ENCODE measurements around the gene GSTA1. TPM values are rescaled to one million over a fixed set of nuclear protein-coding genes. Genes with fewer than 3 reads are reported as not detected.
"Not testable (repeated sequence)": the region's sequence is repeated elsewhere in the genome, so short reads cannot be mapped to it uniquely, and the experiment has no call there.

Gene GSTA1
- total and polyA plus RNA-seq, 4 donors: 1.7 to 248 TPM; not detected in 2

- H3K27me3 ChIP-seq (ENCODE audit: control insufficient read depth in 1 of 2, insufficient read depth in 2 of 2, low read length in 1 of 2); H3K4me3 ChIP-seq (ENCODE audit: low read length in 2 of 2); ATAC-seq (ENCODE audit: low FRiP score); H3K9me3 ChIP-seq (ENCODE audit: control insufficient read depth, low read length); DNase-seq; H3K4me1 ChIP-seq (ENCODE audit: control insufficient read depth in 1 of 2, insufficient read depth in 2 of 2, low read length in 2 of 2); H3K36me3 ChIP-seq (ENCODE audit: control insufficient read depth in 1 of 2, insufficient read depth in 2 of 2, low read length in 1 of 2); H3K27ac ChIP-seq (ENCODE audit: low read depth in 1 of 2, low read length in 2 of 2); intact Hi-C loops (cut with DNase I): not testable (repeated sequence)
These were observed 36.0 kb downstream of the GSTA1 start for GRCh38 chr6:52767658-52768057.

DNA sequence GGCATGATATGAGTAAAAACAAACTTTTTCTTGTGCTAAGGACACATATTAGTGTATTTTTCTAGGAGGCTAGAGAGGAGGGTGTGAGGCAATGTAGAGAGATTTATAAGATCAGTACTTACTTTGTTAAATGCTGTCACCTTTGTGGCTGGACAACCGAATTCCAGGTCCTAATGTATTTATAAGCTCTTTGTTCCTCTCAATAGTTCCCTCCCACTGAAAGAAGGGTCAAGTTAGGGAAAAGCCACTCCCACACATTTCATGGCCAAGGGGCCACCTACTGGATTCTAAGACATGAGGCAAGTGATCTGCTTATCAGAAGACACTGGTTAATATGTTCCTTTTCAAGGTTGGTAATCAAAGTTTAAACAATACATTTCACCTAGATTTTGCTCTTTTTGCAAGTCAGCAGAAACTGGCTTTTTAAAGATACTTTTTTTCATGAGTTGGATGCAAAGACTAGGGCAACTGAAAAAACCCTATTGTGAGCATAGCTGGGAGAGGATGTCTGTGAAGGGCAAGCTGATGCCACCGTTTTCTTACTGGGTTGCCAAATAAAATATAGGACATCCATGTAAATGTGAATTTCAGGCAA, 40.2 kb downstream of the GSTA1 start, which contains the start of gene GSTA2:
Gene GSTA2 (minus strand): TSS at position 154 of the 595 bp plus-strand sequence. CDS start 5,528 bp downstream, outside the sequence.
- 56 to 57% methylated on average over 2 of the region's 2 CpGs for WGBS, 2 donors

DNA sequence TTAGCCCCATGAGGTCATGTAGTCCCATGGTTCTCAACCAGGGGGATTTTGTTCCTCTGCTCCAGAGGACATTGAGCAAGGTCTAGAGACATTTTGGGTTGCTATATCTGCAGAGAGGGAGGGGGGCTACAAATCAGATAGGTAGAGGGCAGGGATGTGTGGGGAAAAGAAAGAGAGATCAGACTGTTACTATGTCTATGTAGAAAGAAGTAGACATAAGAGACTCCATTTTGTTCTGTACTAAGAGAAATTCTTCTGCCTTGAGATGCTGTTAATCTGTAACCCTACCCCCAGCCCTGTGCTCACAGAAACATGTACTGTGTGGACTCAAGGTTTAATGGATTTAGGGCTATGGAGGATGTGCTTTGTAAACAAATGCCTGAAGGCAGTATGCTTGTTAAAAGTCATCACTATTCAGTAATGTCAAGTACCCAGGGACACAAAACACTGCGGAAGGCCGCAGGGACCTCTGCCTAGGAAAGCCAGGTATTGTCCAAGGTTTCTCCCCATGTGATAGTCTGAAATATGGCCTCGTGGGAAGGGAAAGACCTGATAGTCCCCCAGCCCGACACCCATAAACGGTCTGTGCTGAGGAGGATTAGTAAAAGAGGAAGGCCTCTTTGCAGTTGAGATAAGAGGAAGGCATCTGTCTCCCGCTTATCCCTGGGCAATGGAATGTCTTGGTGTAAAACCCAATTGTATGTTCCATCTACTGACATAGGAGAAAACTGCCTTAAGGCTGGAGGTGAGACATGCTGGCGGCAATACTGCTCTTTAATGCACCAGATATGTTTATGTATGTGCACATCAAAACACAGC, 41.7 kb downstream of the GSTA1 start:
- intact Hi-C loops (cut with DNase I); H3K27me3 ChIP-seq (ENCODE audit: control insufficient read depth in 1 of 2, insufficient read depth in 2 of 2, low read length in 1 of 2); ATAC-seq (ENCODE audit: low FRiP score); H3K4me1 ChIP-seq (ENCODE audit: control insufficient read depth in 1 of 2, insufficient read depth in 2 of 2, low read length in 2 of 2); H3K36me3 ChIP-seq (ENCODE audit: control insufficient read depth in 1 of 2, insufficient read depth in 2 of 2, low read length in 1 of 2); H3K27ac ChIP-seq (ENCODE audit: low read depth in 1 of 2, low read length in 2 of 2); H3K9me3 ChIP-seq (ENCODE audit: control insufficient read depth, low read length); DNase-seq; H3K4me3 ChIP-seq (ENCODE audit: low read length in 2 of 2): not testable (repeated sequence)
- 74 to 75% methylated on average over 5 to 7 of the region's 7 CpGs for WGBS, 2 donors

More for the DNA sequence above, 40.2 kb downstream of the GSTA1 start, which contains the start of gene GSTA2:
- ATAC-seq (ENCODE audit: low FRiP score); H3K36me3 ChIP-seq (ENCODE audit: control insufficient read depth in 1 of 2, insufficient read depth in 2 of 2, low read length in 1 of 2); H3K4me3 ChIP-seq (ENCODE audit: low read length in 2 of 2); H3K27me3 ChIP-seq (ENCODE audit: control insufficient read depth in 1 of 2, insufficient read depth in 2 of 2, low read length in 1 of 2); H3K27ac ChIP-seq (ENCODE audit: low read depth in 1 of 2, low read length in 2 of 2); H3K4me1 ChIP-seq (ENCODE audit: control insufficient read depth in 1 of 2, insufficient read depth in 2 of 2, low read length in 2 of 2); DNase-seq; intact Hi-C loops (cut with DNase I); H3K9me3 ChIP-seq (ENCODE audit: control insufficient read depth, low read length): not testable (repeated sequence)

DNA sequence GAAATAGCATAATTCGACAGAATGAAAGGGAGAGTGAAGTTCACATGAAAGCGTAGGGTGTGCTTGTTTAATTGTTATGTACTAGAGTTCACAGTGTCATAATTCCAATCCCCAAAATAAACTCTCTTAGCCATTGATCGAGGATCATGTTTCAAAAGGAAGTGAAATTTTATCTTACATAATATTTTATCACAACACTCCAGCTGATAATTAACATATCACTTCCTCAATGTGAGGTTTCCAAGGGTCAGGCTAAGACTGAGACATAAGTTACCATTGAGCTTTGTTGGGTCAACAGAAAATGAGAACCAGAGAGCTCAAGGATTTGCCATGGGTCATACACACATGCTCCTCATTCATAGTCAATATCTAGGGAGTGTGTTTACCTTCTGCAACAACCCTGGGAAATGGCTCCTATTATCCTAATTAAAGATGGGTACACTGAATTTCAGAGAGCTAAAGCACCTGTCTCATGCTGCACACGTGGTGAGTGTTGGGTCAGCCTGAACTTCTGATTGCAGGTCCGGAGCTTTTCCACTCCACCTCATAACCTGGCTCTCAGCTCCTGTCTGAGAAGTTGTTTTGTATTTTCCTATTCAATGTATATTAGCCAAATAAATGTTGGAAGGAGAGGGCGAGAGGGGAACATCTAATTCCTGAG, 43.4 kb downstream of the GSTA1 start:
- no peaks in the 10 kb centered on the region for H3K9me3 ChIP-seq (ENCODE audit: control insufficient read depth, low read length)
- H3K36me3 ChIP-seq (ENCODE audit: control insufficient read depth in 1 of 2, insufficient read depth in 2 of 2, low read length in 1 of 2): no peaks in the 10 kb centered on the region
- no peak for ATAC-seq (ENCODE audit: low FRiP score)
- no peak for DNase-seq
- H3K27me3 ChIP-seq (ENCODE audit: control insufficient read depth in 1 of 2, insufficient read depth in 2 of 2, low read length in 1 of 2): no peaks in the 10 kb centered on the region
- WGBS, 2 donors: 70 to 74% methylated on average over 6 of the region's 6 CpGs
- H3K4me1 ChIP-seq (ENCODE audit: control insufficient read depth in 1 of 2, insufficient read depth in 2 of 2, low read length in 2 of 2): no peaks in the 10 kb centered on the region
- H3K4me3 ChIP-seq (ENCODE audit: low read length in 2 of 2): no peak overlapping the region
- no peak overlapping the region for H3K27ac ChIP-seq (ENCODE audit: low read depth in 1 of 2, low read length in 2 of 2)
- intact Hi-C loops (cut with DNase I): no loop called here

GRCh38 chr6:52759085-52759484, 44.5 kb downstream of the GSTA1 start:
- DNase-seq (no peak), ATAC-seq (ENCODE audit: low FRiP score) (no peak)
- no peak overlapping the region for H3K27ac ChIP-seq (ENCODE audit: low read depth in 1 of 2, low read length in 2 of 2)
- no peak overlapping the region for H3K4me3 ChIP-seq (ENCODE audit: low read length in 2 of 2)
- 80 to 87% methylated on average over 1 of the region's 1 CpG for WGBS, 2 donors
- intact Hi-C loops (cut with DNase I): no loop called here
- H3K27me3 ChIP-seq (ENCODE audit: control insufficient read depth in 1 of 2, insufficient read depth in 2 of 2, low read length in 1 of 2): no peaks in the 10 kb centered on the region
- H3K36me3 ChIP-seq (ENCODE audit: control insufficient read depth in 1 of 2, insufficient read depth in 2 of 2, low read length in 1 of 2): no peaks in the 10 kb centered on the region
- no peaks in the 10 kb centered on the region for H3K4me1 ChIP-seq (ENCODE audit: control insufficient read depth in 1 of 2, insufficient read depth in 2 of 2, low read length in 2 of 2)
- no peaks in the 10 kb centered on the region for H3K9me3 ChIP-seq (ENCODE audit: control insufficient read depth, low read length)

GRCh38 chr6:52757651-52758338, 45.8 kb downstream of the GSTA1 start:
- intact Hi-C loops (cut with DNase I); DNase-seq; H3K4me3 ChIP-seq (ENCODE audit: low read length in 2 of 2); ATAC-seq (ENCODE audit: low FRiP score); H3K27ac ChIP-seq (ENCODE audit: low read depth in 1 of 2, low read length in 2 of 2); H3K36me3 ChIP-seq (ENCODE audit: control insufficient read depth in 1 of 2, insufficient read depth in 2 of 2, low read length in 1 of 2); H3K4me1 ChIP-seq (ENCODE audit: control insufficient read depth in 1 of 2, insufficient read depth in 2 of 2, low read length in 2 of 2); H3K9me3 ChIP-seq (ENCODE audit: control insufficient read depth, low read length); H3K27me3 ChIP-seq (ENCODE audit: control insufficient read depth in 1 of 2, insufficient read depth in 2 of 2, low read length in 1 of 2): not testable (repeated sequence)
- 60 to 62% methylated on average over 7 of the region's 7 CpGs for WGBS, 2 donors

DNA sequence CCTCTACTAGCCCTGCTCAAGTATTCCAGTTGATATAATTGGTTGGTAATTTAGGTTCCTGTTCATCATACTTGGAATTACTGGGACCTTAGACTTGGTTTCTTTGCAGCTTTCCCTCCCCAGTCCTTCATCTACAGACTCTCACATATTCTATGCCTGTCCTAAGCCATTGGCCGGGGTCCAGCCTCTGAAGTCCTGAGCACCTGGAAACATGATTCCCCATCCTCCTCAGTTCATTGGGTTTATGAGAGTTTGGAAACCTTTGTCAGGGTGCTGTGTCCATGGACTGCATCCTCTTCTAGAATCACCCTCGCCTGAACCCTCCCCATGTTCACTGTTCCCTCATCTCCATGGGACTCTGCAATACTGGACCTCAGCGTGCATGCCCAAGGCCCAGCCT, 49.2 kb downstream of the GSTA1 start:
- Histone ChIP-seq H3K9me3 (ENCODE audit: control insufficient read depth, low read length) (no peaks in the 10 kb centered on the region), H3K36me3 (ENCODE audit: control insufficient read depth in 1 of 2, insufficient read depth in 2 of 2, low read length in 1 of 2) (no peaks in the 10 kb centered on the region), H3K27ac (ENCODE audit: low read depth in 1 of 2, low read length in 2 of 2) (no peak overlapping the region), H3K4me3 (ENCODE audit: low read length in 2 of 2) (no peak overlapping the region), H3K27me3 (ENCODE audit: control insufficient read depth in 1 of 2, insufficient read depth in 2 of 2, low read length in 1 of 2) (no peaks in the 10 kb centered on the region), H3K4me1 (ENCODE audit: control insufficient read depth in 1 of 2, insufficient read depth in 2 of 2, low read length in 2 of 2) (no peaks in the 10 kb centered on the region)
- ATAC-seq (ENCODE audit: low FRiP score) (no peak), DNase-seq (no peak)
- intact Hi-C loops (cut with DNase I): no loop called here
- WGBS, 2 donors: 89 to 92% methylated on average over 3 of the region's 3 CpGs

DNA sequence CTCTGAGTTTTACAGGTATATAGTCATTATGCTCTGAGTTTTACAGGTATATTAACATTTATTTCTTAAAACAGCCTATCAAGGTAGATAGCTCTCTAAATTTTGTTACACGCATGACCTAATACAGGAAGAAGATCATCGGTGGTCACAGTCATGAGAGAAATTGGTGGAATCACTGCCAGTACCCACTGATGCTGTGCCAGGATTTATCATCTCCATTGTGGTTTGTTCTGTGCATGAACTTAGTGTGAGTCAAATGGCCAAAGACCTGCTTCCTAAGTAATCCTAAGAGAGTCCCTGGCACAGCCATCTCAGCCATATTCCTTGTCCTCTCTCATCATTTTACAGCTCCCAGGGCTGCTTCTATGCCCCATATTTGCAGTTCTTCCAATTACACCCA, 50.5 kb downstream of the GSTA1 start:
- H3K36me3 ChIP-seq (ENCODE audit: control insufficient read depth in 1 of 2, insufficient read depth in 2 of 2, low read length in 1 of 2); H3K27ac ChIP-seq (ENCODE audit: low read depth in 1 of 2, low read length in 2 of 2); H3K9me3 ChIP-seq (ENCODE audit: control insufficient read depth, low read length); intact Hi-C loops (cut with DNase I); H3K4me1 ChIP-seq (ENCODE audit: control insufficient read depth in 1 of 2, insufficient read depth in 2 of 2, low read length in 2 of 2); DNase-seq; H3K27me3 ChIP-seq (ENCODE audit: control insufficient read depth in 1 of 2, insufficient read depth in 2 of 2, low read length in 1 of 2); H3K4me3 ChIP-seq (ENCODE audit: low read length in 2 of 2); ATAC-seq (ENCODE audit: low FRiP score): not testable (repeated sequence)
- 92 to 95% methylated on average over 2 of the region's 2 CpGs for WGBS, 2 donors

Data from aorta (tissue), 5 donors.